HepG2 (cell line): Measurements from ENCODE around the gene HERPUD2. TPM values are rescaled to one million over a fixed set of nuclear protein-coding genes. Genes with fewer than 3 reads are reported as not detected.

Experiments
- CREB1 ChIP-seq, 2 experiments: fragments of 450-650 bp in 1 of 2; IDR thresholded peaks; 2 replicates each; pipeline ENCODE4 v1.6.1; 2016 to 2017; ENCODE audit warnings: control low read depth in 1 of 2, mild to moderate bottlenecking in 1 of 2, missing compliant biosample characterization in 1 of 2, missing genetic modification characterization in 1 of 2
- HNF1B ChIP-seq: sonication (generic); formaldehyde crosslinking; IDR thresholded peaks from 2 replicates; pipeline ENCODE4 v1.5.1; 2020; ENCODE audit warnings: mild to moderate bottlenecking, moderate library complexity, missing genetic modification reagents
- HNF4G ChIP-seq, 2 experiments: sonication (generic) in 1 of 2; formaldehyde crosslinking in 1 of 2; IDR thresholded peaks; 2 replicates each; pipeline versions ENCODE4 v1.4.0 to v1.6.1; 2011 to 2020; ENCODE audit warnings: borderline replicate concordance in 2 of 2, low read depth in 2 of 2, mild to moderate bottlenecking in 2 of 2, low read length in 1 of 2, missing genetic modification reagents in 1 of 2, moderate library complexity in 1 of 2
- HNRNPUL1 ChIP-seq: fragments of 200-400 bp; formaldehyde crosslinking; IDR thresholded peaks from 2 replicates; pipeline ENCODE4 v1.6.1; 2017; ENCODE audit warnings: low read depth, mild to moderate bottlenecking, low read length, moderate library complexity
- HOMEZ ChIP-seq: IDR thresholded peaks from 2 replicates; pipeline ENCODE4 v1.6.1; 2016; ENCODE audit warnings: low read depth
- MXI1 ChIP-seq: IDR thresholded peaks from 3 replicates; pipeline ENCODE4 v1.6.1; 2012; ENCODE audit warnings: low read depth, low read length, inconsistent platforms, borderline replicate concordance
- NFRKB ChIP-seq: fragments of 450-650 bp; IDR thresholded peaks from 2 replicates; pipeline ENCODE4 v1.6.1; 2017
- PHF20 ChIP-seq: sonication (generic); formaldehyde crosslinking; IDR thresholded peaks from 2 replicates; pipeline ENCODE4 v1.5.0; 2020; ENCODE audit warnings: mild to moderate bottlenecking, missing genetic modification reagents
- POGZ ChIP-seq: sonication (generic); formaldehyde crosslinking; IDR thresholded peaks from 2 replicates; pipeline ENCODE4 v1.4.0; 2020; ENCODE audit warnings: mild to moderate bottlenecking, missing genetic modification reagents
- PTBP1 ChIP-seq: fragments of 200-400 bp; formaldehyde crosslinking; IDR thresholded peaks from 2 replicates; pipeline ENCODE4 v1.6.1; 2018; ENCODE audit warnings: low read length, low read depth; ENCODE audit not compliant: poor library complexity, severe bottlenecking
- RAD21 ChIP-seq: fragments of 450-650 bp; formaldehyde crosslinking; IDR thresholded peaks from 2 replicates; pipeline ENCODE4 v1.5.0; 2020; ENCODE audit warnings: mild to moderate bottlenecking
- RELA ChIP-seq: sonication (generic); formaldehyde crosslinking; IDR thresholded peaks from 2 replicates; pipeline ENCODE4 v1.4.0; 2020; ENCODE audit warnings: missing genetic modification reagents
- ZBTB33 ChIP-seq: sonication (generic); formaldehyde crosslinking; IDR thresholded peaks from 2 replicates; pipeline ENCODE4 v1.4.0; 2020; ENCODE audit warnings: missing genetic modification reagents
- ZNF260 ChIP-seq: sonication (generic); formaldehyde crosslinking; IDR thresholded peaks from 2 replicates; pipeline ENCODE4 v1.4.0; 2020; ENCODE audit warnings: missing genetic modification reagents, low read depth, mild to moderate bottlenecking, borderline replicate concordance
- ZNF33A ChIP-seq: sonication (generic); formaldehyde crosslinking; IDR thresholded peaks from 2 replicates; pipeline ENCODE4 v1.5.1; 2020; ENCODE audit warnings: missing genetic modification reagents, mild to moderate bottlenecking, moderate library complexity, borderline replicate concordance
- ZNF496 ChIP-seq: sonication (generic); formaldehyde crosslinking; IDR thresholded peaks from 2 replicates; pipeline ENCODE4 v1.8.1; 2023; ENCODE audit warnings: mild to moderate bottlenecking, moderate library complexity, missing genetic modification reagents; ENCODE audit not compliant: insufficient replicate concordance
- ZNF549 ChIP-seq: sonication (generic); formaldehyde crosslinking; IDR thresholded peaks from 2 replicates; pipeline ENCODE4 v1.5.0; 2020; ENCODE audit warnings: missing genetic modification reagents
- ZNF766 ChIP-seq: sonication (generic); formaldehyde crosslinking; IDR thresholded peaks from 2 replicates; pipeline ENCODE4 v1.5.0; 2020; ENCODE audit warnings: missing genetic modification reagents, borderline replicate concordance
- ZNF768 ChIP-seq: sonication (generic); formaldehyde crosslinking; IDR thresholded peaks from 2 replicates; pipeline ENCODE4 v1.4.0; 2020; ENCODE audit warnings: missing genetic modification reagents
- polyA plus RNA-seq, 8 experiments: library from polyadenylated mRNA; depleted of rRNA in 3 of 8; stranded (reverse) in 7 of 8; unstranded in 1 of 8; fragments of >200 nt; fragmentation: Illumina TruSeq in 4 of 8; extraction: Trizol in 4 of 8; gene quantifications; 2 replicates each; pipeline versions ENCODE4 v1.2.1 to v1.2.3, GENCODE V29; 2011 to 2016; ENCODE audit warnings: low read depth in 4 of 8, missing spikeins in 1 of 8, mixed read lengths in 1 of 8; ENCODE audit not compliant: insufficient read depth in 1 of 8
- total RNA-seq, 5 experiments: library from RNA; depleted of rRNA; stranded (reverse); fragments of >200 nt; fragmentation: Illumina TruSeq; extraction: Trizol; gene quantifications; 2 replicates each; pipeline ENCODE4 v1.2.3, GENCODE V29; 2016; ENCODE audit warnings: low read depth in 1 of 5
- TF ChIP-seq, protein P1 (sequence below): sonication (generic); formaldehyde crosslinking; IDR thresholded peaks from 2 replicates; pipeline ENCODE4 v1.5.1; 2020; ENCODE audit warnings: mild to moderate bottlenecking, missing genetic modification reagents

HERPUD2 gene
- total and polyA plus RNA-seq, 2 of the 13 experiments (the other 11 are each of a cell fraction or from before 2014, with no cell fraction given) = 10.7 to 38.6 TPM

GRCh38 chr7:35691827-35692307 is 3.1 kb downstream of the HERPUD2 start (continued):
- peak; percentile 60; the same call in 1 of the 2 replicates for TF ChIP-seq HOMEZ (CRISPR knock-in tag)
- 0 out of 2 replicates have a peak, but pooled peaks have one; percentile 36 for TF ChIP-seq HNF1B (CRISPR knock-in tag)
- no peak for TF ChIP-seq HNF4G (IDR thresholded peaks at IDR 0.05; ENCODE audit: borderline replicate concordance, low read depth, low read length)
- TF ChIP-seq HNF4G (CRISPR knock-in tag; IDR thresholded peaks at IDR 0.05; ENCODE audit: borderline replicate concordance, low read depth) = no peak
- TF ChIP-seq CREB1 (IDR thresholded peaks at IDR 0.05) = no peak
- no peak; the same call in 1 of the 2 replicates for TF ChIP-seq CREB1 (CRISPR knock-in tag; IDR thresholded peaks at IDR 0.05)
- TF ChIP-seq PHF20 (CRISPR knock-in tag) = no peak
- TF ChIP-seq MXI1 = no peak
- TF ChIP-seq POGZ (CRISPR knock-in tag) = peak; percentile 22; the same call in 1 of the 2 replicates
- TF ChIP-seq HNRNPUL1 = peak; percentile 83
- peak; percentile 75 for TF ChIP-seq ZBTB33 (CRISPR knock-in tag)
- no peak for TF ChIP-seq RAD21 (CRISPR knock-in tag)
- TF ChIP-seq ZNF766 (CRISPR knock-in tag) = no peak
- no peak for TF ChIP-seq ZNF33A (CRISPR knock-in tag)
- TF ChIP-seq PTBP1 = no peak
- TF ChIP-seq ZNF549 (CRISPR knock-in tag) = no peak
- no peak for TF ChIP-seq ZNF260 (CRISPR knock-in tag)
- TF ChIP-seq ZNF496 (CRISPR knock-in tag) = no peak
- TF ChIP-seq, protein P1, sequence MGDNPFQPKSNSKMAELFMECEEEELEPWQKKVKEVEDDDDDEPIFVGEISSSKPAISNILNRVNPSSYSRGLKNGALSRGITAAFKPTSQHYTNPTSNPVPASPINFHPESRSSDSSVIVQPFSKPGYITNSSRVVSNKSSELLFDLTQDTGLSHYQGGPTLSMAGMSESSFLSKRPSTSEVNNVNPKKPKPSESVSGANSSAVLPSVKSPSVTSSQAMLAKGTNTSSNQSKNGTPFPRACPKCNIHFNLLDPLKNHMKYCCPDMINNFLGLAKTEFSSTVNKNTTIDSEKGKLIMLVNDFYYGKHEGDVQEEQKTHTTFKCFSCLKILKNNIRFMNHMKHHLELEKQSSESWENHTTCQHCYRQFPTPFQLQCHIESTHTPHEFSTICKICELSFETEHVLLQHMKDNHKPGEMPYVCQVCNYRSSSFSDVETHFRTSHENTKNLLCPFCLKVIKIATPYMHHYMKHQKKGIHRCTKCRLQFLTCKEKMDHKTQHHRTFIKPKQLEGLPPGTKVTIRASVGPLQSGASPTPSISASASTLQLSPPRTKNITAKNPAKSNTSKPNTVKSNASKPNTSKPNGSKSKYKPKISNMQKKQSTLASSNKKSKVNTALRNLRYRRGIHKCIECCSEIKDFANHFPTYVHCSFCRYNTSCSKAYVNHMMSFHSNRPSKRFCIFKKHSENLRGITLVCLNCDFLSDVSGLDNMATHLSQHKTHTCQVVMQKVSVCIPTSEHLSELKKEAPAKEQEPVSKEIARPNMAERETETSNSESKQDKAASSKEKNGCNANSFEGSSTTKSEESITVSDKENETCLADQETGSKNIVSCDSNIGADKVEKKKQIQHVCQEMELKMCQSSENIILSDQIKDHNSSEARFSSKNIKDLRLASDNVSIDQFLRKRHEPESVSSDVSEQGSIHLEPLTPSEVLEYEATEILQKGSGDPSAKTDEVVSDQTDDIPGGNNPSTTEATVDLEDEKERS (CRISPR knock-in tag) = no peak
- no peak for TF ChIP-seq RELA (CRISPR knock-in tag)
- no peak for TF ChIP-seq NFRKB
- no peak for TF ChIP-seq ZNF768 (CRISPR knock-in tag)
